ENCODE results near the gene DENND1A. TPM values are rescaled to one million over a fixed set of nuclear protein-coding genes. Genes with fewer than 3 reads are reported as not detected.

The DENND1A gene
- polyA plus RNA-seq, 2 of the 4 experiments (the other 2 are of a cell fraction), result 15.1 to 21.9 TPM

- CTCF ChIA-PET, result interaction anchor here (1.0 to 9.2 kb wide), 3 partner anchors 9 to 44 kb away, joined by 3 to 58 read pairs (median 6); no protein-coding TSS in a partner anchor
- no peak for ATAC-seq
- 78% methylated on average over 16 of the region's 16 CpGs for WGBS (ENCODE audit: missing lambda C conversion rate)
These were observed 535.4 kb downstream of the DENND1A start for GRCh38 chr9:123394291-123395235.

GRCh38 chr9:123392802-123393201 is 537.1 kb downstream of the DENND1A start:
- FAIRE-seq (no peak), ATAC-seq (no peak)
- CTCF ChIA-PET, result interaction anchor here (1.6 to 12.5 kb wide), 3 partner anchors 9 to 43 kb away, joined by 6 to 130 read pairs (median 6); partner anchors contain the start of gene CRB2

More at GRCh38 chr9:123394291-123395235, 535.4 kb downstream of the DENND1A start:
- POLR2A ChIA-PET, result no interaction called here
- FAIRE-seq (no peak), DNase-seq (ENCODE audit: low read depth in 1 of 2, low spot score in 1 of 2) (no peak)
- TF ChIP-seq NFE2L2 (conservative IDR thresholded peaks at IDR 0.05; ENCODE audit: low read length), result no peak
- TF ChIP-seq, protein P1, sequence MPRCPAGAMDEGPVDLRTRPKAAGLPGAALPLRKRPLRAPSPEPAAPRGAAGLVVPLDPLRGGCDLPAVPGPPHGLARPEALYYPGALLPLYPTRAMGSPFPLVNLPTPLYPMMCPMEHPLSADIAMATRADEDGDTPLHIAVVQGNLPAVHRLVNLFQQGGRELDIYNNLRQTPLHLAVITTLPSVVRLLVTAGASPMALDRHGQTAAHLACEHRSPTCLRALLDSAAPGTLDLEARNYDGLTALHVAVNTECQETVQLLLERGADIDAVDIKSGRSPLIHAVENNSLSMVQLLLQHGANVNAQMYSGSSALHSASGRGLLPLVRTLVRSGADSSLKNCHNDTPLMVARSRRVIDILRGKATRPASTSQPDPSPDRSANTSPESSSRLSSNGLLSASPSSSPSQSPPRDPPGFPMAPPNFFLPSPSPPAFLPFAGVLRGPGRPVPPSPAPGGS (IDR thresholded peaks at IDR 0.05), result no peak
- H3K27ac ChIP-seq, result no peak overlapping the region
- no peak overlapping the region for H3K4me2 ChIP-seq
- no peaks in the 10 kb centered on the region for H3K4me1 ChIP-seq
- H3K9me3 ChIP-seq, result no peaks in the 10 kb centered on the region; the same call in 2 of the 3 replicates
- H3K4me3 ChIP-seq, result no peak overlapping the region

More at GRCh38 chr9:123392802-123393201, 537.1 kb downstream of the DENND1A start:
- TF ChIP-seq FOXS1 (CRISPR knock-in tag; IDR thresholded peaks at IDR 0.05) (no peak), MYC (IDR thresholded peaks at IDR 0.05; ENCODE audit: borderline replicate concordance, low read length) (no peak), CEBPB (IDR thresholded peaks at IDR 0.05) (no peak), GATA3 (IDR thresholded peaks at IDR 0.05; ENCODE audit: borderline replicate concordance) (no peak), HES2 (IDR thresholded peaks at IDR 0.05) (no peak), RAD21 (conservative IDR thresholded peaks at IDR 0.05 in 1 of 2, IDR thresholded peaks at IDR 0.05 in 1 of 2) (no peak), HOXB5 (CRISPR knock-in tag; IDR thresholded peaks at IDR 0.05) (no peak), NFE2L2 (conservative IDR thresholded peaks at IDR 0.05; ENCODE audit: low read length) (no peak), RCOR1 (IDR thresholded peaks at IDR 0.05; ENCODE audit: low read depth, low read length) (no peak), MAFK (IDR thresholded peaks at IDR 0.05; ENCODE audit: partially characterized antibody) (no peak), SREBF2 (IDR thresholded peaks at IDR 0.05) (no peak), ZC3H11A (IDR thresholded peaks at IDR 0.05) (no peak), TP53 (CRISPR knock-in tag; IDR thresholded peaks at IDR 0.05) (no peak), FOSB (CRISPR knock-in tag; IDR thresholded peaks at IDR 0.05) (no peak), HOXA7 (CRISPR knock-in tag; IDR thresholded peaks at IDR 0.05) (no peak)
- TF ChIP-seq, protein P1 (IDR thresholded peaks at IDR 0.05), result no peak
- TF ChIP-seq, protein P2, sequence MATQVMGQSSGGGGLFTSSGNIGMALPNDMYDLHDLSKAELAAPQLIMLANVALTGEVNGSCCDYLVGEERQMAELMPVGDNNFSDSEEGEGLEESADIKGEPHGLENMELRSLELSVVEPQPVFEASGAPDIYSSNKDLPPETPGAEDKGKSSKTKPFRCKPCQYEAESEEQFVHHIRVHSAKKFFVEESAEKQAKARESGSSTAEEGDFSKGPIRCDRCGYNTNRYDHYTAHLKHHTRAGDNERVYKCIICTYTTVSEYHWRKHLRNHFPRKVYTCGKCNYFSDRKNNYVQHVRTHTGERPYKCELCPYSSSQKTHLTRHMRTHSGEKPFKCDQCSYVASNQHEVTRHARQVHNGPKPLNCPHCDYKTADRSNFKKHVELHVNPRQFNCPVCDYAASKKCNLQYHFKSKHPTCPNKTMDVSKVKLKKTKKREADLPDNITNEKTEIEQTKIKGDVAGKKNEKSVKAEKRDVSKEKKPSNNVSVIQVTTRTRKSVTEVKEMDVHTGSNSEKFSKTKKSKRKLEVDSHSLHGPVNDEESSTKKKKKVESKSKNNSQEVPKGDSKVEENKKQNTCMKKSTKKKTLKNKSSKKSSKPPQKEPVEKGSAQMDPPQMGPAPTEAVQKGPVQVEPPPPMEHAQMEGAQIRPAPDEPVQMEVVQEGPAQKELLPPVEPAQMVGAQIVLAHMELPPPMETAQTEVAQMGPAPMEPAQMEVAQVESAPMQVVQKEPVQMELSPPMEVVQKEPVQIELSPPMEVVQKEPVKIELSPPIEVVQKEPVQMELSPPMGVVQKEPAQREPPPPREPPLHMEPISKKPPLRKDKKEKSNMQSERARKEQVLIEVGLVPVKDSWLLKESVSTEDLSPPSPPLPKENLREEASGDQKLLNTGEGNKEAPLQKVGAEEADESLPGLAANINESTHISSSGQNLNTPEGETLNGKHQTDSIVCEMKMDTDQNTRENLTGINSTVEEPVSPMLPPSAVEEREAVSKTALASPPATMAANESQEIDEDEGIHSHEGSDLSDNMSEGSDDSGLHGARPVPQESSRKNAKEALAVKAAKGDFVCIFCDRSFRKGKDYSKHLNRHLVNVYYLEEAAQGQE (IDR thresholded peaks at IDR 0.05), result no peak
- TF ChIP-seq, protein P3, sequence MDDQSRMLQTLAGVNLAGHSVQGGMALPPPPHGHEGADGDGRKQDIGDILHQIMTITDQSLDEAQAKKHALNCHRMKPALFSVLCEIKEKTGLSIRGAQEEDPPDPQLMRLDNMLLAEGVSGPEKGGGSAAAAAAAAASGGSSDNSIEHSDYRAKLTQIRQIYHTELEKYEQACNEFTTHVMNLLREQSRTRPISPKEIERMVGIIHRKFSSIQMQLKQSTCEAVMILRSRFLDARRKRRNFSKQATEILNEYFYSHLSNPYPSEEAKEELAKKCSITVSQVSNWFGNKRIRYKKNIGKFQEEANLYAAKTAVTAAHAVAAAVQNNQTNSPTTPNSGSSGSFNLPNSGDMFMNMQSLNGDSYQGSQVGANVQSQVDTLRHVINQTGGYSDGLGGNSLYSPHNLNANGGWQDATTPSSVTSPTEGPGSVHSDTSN (IDR thresholded peaks at IDR 0.05), result no peak
- no peak for DNase-seq (ENCODE audit: low read depth in 1 of 2, low spot score in 1 of 2)
- POLR2A ChIA-PET, result no interaction called here
- H3K4me2 ChIP-seq, result no peak overlapping the region
- WGBS (ENCODE audit: missing lambda C conversion rate), result 94% methylated on average over 4 of the region's 4 CpGs
- no peaks in the 10 kb centered on the region for H3K4me1 ChIP-seq
- H3K27ac ChIP-seq, result no peak overlapping the region
- H3K4me3 ChIP-seq, result no peak overlapping the region
- no peaks in the 10 kb centered on the region; the same call in 2 of the 3 replicates for H3K9me3 ChIP-seq
